Mononuclear cell (primary cell): ENCODE measurements around the gene CEP131. TPM values are rescaled to one million over a fixed set of nuclear protein-coding genes. Genes with fewer than 3 reads are reported as not detected.

Source experiments
- H3K27me3 ChIP-seq: 2 replicates; pipeline ENCODE4 v1.6.0; 2011; ENCODE audit warnings: low read length, control low read depth; ENCODE audit not compliant: insufficient read depth
- H3K4me1 ChIP-seq: 2 replicates; pipeline ENCODE4 v1.5.1; 2011; ENCODE audit warnings: mild to moderate bottlenecking, low read length, control low read depth; ENCODE audit not compliant: insufficient read depth
- H3K4me3 ChIP-seq: 2 replicates; pipeline ENCODE4 v1.5.1; 2011; ENCODE audit warnings: mild to moderate bottlenecking, low read length, moderate library complexity
- H3K9me3 ChIP-seq: 2 replicates; pipeline ENCODE4 v1.5.1; 2011; ENCODE audit warnings: low read depth, mild to moderate bottlenecking, control low read depth, low read length
- total RNA-seq: library from RNA; depleted of rRNA; stranded (reverse); fragments of >200 nt; gene quantifications from one replicate; pipeline ENCODE4 v1.2.3, GENCODE V29; 2012

The CEP131 gene
- total RNA-seq, 1 donor, result 4.8 TPM

DNA sequence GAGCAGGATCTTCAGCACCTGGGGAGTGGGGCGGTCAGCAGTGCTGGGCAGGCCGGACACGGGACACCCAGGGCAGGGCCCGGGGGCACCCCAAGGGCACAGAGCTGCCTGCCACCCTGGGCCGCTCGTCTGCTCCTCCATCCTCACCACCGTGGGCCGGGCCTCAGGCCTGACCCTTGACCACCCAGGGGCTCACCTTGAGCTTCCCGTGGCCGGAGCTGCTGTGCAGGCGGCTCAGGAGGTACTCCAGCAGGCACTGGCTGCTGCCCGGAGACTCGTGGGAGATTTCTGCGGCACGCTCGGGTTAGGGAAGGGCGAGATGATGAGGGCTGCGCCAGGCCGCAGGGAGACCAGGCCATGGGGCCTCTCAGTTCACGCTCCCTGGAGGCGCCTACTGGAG is 14.0 kb upstream of the CEP131 start:
- Histone ChIP-seq H3K4me3 (no peak overlapping the region), H3K27me3 (no peaks in the 10 kb centered on the region), H3K4me1 (peaks cover 34% of the 10 kb centered on the region), H3K9me3 (no peaks in the 10 kb centered on the region)

DNA sequence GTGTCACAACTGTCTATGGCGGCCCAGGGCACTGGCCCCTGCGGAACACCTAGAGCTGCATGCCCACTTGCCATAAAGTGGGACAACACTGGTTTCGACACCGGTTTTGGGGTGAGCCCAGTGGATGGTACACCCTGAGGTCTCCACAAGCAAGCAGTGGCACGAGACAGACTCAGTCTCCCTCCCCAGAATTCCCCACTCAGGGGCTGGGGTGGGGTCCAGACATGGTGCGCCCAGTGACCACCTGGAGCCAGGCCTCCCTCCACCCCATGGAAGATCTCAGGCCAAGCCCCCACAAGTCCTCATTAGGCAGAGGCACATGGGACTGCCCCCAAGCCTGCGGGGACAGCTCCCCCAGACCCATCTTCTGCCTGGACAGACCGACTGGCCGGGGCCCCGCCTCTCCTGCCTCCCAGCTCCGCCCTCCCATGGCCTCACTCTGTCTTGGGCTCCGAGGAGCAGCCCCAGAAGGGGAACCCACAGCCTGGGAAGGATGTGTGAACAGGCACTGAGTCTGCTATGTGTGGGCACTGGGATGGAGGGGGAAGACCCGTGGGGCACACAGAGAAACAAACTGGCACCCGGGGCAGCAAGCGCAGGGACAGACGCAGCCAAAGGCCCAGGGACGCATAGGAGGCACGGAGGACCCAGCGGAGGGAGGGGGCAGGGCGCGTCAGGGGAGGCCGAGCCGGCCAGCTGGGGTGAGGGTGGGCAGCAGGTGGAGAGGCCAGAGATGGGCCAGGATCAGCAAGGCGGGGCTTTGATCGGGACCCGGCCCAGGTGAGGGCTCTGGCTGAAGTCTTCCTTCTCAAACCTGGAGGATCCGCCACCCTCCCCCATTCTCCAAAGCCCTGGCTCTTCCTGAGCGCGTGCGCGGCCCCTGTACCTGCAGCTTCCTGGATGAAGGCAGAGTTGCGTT is 13.3 kb upstream of the CEP131 start:
- Histone ChIP-seq H3K27me3 (no peaks in the 10 kb centered on the region), H3K4me3 (no peak overlapping the region), H3K9me3 (no peaks in the 10 kb centered on the region)

DNA sequence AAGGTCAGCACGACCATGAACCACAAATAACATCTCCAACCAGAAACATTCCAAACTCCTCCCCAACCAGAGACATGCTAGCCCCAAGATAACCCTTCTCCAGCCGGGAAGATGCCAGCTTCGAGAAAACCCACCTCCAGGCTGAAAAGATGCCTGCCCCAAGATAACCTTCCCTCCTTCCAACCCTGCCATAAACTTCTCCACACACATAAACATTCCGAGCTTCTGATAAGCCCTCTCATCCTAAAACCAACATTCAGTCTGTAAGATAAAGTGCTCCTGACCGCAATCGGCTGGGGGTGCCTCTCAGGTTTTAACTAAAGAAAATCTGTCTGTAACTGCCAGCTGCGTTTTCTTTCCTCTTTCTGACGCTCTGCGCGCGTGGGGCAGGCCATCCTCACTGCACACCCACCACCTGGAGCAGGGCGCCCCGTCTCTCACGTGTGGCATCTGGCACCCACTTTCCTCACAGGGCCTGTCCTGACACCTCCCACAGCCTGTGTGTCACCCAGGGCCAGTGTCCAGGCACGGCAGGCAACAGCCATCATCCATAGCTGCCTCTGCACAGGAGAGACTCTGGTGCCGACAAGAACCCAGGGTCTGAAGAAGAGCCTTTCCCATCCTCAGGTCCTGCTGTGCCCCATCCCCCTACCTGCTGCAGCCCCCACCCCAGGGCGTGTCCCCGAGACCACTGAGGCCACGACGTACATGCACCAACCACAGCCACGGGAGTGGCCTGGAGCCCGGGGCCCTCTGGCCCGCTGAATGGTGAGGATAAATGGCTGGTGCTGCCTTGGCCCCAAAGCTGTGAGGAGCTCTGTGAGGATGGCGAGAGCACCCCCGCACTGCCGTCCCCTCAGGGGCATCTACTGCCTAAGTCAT is 12.4 kb upstream of the CEP131 start:
- Histone ChIP-seq H3K4me3 (no peak overlapping the region), H3K4me1 (peaks cover 27% of the 10 kb centered on the region), H3K27me3 (no peaks in the 10 kb centered on the region), H3K9me3 (no peaks in the 10 kb centered on the region)

More for the DNA sequence above, 13.3 kb upstream of the CEP131 start:
- peaks cover 32% of the 10 kb centered on the region for H3K4me1 ChIP-seq

DNA sequence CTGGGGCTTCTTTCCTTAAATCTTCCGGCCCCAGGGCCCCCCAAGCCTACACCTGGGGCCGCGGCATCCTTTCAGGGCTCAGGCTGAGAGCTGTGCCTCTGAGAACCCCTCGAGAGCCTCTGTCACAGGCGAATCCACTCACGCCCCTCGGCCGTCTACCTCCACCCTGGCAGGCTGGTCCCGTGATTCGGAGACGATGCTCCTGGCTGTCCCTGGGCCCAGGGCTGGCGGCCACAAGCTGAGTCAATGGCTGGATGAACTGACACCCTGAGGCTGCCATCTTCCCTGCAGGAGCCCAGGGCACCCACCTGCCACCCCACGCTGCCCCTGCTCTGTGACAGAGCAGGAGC is 11.7 kb upstream of the CEP131 start:
- no peak overlapping the region for H3K4me3 ChIP-seq
- H3K9me3 ChIP-seq, result no peaks in the 10 kb centered on the region
- no peaks in the 10 kb centered on the region for H3K27me3 ChIP-seq
- peaks cover 22% of the 10 kb centered on the region for H3K4me1 ChIP-seq

DNA sequence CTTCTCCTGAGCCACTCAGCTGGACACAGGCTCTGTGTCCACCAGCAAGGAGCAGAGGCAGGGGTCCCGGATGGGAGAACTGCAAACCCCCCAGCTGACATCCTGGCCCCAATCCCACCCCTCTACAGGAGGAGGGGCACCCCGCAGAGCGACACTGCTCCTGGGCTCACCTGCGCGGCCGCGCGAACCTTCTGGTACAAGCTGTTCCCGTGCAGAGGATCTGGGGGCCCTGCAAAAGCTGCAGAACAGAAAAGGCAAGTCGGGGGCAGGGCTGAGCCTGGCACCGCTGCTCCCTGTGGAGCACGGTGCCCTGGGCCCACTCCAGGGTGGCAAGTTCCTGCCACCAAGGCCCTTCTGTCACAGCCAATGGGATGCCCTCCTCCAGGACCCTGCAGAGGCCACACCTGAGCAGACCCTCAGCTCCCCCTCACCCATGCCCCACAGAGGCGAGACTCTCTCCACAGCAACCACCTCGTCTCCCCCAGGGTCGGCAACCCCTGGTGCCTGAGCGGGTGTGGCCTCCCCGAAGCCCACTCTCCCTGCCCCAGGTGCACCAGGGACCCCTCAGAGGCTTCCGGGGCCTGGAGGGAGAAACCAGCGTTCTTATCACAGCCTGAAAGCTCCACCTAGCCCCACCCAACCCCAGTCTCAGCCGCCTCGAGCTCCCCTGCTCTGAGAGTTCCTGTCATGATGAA is 11.2 kb upstream of the CEP131 start:
- H3K4me3 ChIP-seq, result no peak overlapping the region
- peaks cover 26% of the 10 kb centered on the region for H3K4me1 ChIP-seq
- no peaks in the 10 kb centered on the region for H3K27me3 ChIP-seq
- H3K9me3 ChIP-seq, result no peaks in the 10 kb centered on the region

DNA sequence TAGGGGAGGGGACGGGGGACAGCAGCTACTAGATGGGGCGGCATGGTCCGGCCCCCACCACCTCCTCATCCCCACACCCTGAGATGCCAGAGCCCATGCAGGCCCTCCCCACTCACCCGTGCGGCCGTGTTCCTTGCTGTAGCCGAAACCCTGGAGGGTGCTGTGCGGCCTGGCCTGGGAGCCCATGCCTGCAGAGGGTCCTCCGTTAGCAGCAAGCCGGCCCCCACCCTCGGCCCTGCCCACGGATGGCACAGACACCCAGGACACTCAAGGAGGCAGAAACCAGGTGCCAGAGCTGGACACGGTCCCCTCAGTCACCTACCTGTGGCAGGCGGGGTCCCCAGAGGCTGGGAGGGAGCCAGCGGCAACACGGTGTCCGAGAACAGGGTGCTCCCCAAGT is 10.6 kb upstream of the CEP131 start:
- no peaks in the 10 kb centered on the region for H3K27me3 ChIP-seq

DNA sequence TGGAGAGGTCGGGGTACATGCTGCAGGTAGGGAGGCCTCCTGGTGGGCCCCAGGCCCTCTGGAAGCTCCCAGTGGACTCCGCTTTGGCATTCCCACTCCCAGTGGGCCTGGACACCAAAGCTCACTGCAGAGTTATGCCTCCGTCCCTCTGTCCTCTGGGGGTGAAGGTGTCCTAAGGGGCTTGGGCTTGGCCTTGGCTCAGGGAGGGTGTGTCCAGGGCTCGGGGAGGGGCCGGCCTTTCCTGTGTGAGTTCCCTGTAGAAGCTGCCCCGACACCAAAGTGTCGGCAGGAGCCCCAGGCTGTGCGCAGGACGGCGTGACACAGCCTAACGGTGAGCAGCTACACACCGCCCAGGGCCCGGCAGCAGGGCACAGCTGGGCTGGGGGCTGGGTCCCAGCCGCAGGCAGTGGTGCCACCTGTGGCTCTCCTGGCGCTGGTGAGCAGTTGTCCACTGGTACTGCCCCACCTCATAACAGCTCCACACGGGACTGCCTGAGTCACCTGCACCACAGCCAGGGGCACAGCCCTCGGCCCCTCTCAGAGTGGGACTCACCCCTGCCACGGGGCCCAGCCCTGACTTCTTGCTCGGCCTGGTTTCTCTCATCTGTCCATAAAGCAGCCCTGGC is 10.0 kb upstream of the CEP131 start:
- Histone ChIP-seq H3K27me3 (no peaks in the 10 kb centered on the region), H3K4me3 (no peak overlapping the region), H3K9me3 (no peaks in the 10 kb centered on the region), H3K4me1 (peaks cover 31% of the 10 kb centered on the region)

More for the DNA sequence above, 10.6 kb upstream of the CEP131 start:
- Histone ChIP-seq H3K9me3 (no peaks in the 10 kb centered on the region), H3K4me3 (no peak overlapping the region), H3K4me1 (peaks cover 31% of the 10 kb centered on the region)

DNA sequence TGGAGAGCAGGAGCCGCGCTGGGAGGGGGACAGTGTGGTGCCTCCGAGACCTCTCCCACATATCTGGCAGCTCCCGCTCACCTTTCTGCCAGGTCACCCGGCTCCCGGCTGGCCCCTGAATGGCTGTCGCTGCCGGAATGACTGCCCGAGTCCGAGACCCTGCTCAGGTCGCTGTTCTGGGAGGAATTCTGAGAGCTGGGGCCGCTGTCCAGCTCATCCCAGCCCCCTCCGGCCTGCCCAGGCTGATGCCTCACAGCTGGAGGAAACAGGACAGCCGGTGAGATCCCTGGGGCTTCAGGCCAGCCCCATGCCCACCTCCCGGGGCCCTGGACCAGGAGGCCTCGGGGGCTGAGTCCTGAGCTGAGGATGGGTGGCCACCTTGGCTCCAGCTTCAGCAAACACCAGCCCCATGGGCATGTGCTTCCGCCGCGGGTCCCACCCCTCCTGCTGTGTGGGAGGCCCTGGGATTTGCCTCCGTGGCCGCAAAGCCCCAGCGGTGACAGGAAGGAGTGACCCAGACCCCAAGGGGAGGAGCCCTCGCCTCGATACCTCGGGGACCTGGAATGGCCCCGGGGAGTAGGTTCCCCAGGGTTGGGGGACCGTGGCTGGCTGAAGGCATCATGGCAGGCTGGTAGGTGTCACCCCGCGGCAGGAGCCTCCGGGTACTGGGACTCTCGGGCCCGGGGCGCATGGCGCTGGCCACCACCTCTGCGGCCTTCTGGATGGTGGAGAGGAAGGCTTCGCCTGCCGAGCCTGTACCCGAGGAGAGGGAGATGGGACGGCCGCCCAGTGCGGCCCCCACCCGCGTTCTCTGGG is 9.2 kb upstream of the CEP131 start:
- Histone ChIP-seq H3K27me3 (no peaks in the 10 kb centered on the region), H3K4me3 (no peak overlapping the region), H3K4me1 (peaks cover 26% of the 10 kb centered on the region), H3K9me3 (no peaks in the 10 kb centered on the region)

DNA sequence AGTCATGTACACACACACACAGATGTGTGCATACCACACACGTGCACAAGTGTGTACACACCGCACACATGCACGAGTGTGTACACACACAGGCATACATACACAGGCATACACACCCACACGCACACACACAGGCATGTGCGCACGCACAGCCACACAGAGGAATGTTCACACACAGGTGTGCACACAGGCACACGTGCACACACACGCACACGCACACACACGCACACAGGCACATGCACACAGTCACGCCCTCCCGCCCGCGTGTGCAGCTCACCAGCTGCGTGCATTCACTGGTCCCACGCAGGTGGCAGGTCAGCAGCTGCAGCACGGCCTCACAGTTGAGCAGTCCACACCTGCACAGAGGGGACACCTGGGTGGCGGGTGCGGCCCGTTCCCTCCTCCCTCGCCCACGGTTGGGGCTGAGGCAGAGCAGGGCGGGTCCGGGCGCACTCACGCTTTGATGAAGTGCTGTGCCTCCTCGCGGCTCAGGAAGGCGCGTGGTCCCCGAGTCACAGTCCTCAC is 8.4 kb upstream of the CEP131 start:
- Histone ChIP-seq H3K27me3 (no peaks in the 10 kb centered on the region), H3K4me3 (no peak overlapping the region), H3K9me3 (no peaks in the 10 kb centered on the region), H3K4me1 (peaks cover 20% of the 10 kb centered on the region)

DNA sequence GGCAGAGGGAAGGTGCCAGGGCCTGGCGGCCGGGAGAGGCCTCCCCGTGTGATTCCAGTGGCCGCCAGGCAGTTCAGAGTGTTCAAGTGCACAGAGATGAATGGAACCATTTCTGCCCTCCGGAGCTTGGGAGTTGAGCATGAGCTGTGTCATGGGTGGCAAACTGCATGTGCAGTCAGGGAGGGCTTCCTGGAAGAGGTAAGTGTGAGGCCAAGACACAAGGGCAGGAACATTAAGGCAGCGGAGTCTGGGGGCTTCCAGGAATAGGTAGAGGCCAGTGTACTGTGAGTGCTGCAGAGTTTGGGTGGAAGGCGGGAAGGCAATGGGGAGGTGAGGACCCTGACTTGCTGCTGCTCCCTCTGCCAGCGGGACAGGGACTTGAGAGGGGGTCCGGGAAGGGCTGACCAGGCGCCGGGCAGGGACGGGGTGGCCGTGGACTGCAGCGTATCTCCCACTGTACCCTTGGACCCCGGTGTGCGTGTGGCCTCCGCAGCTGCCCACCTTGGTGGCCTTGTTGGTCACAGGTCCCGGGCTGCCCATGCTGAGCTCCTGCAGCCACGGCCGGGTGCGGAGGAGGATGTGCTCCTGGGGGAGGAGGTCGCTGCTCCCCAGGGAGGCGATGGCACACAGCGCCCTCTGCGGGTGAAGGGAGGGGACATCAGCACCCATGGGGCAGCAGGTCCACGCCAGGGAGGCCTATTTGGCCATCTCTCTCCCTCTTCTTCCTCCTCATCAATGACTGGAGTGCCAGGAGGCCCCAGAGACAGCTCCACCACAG is 7.5 kb upstream of the CEP131 start:
- no peaks in the 10 kb centered on the region for H3K27me3 ChIP-seq
- no peaks in the 10 kb centered on the region for H3K9me3 ChIP-seq
- H3K4me3 ChIP-seq, result no peak overlapping the region
- H3K4me1 ChIP-seq, result peaks cover 20% of the 10 kb centered on the region

DNA sequence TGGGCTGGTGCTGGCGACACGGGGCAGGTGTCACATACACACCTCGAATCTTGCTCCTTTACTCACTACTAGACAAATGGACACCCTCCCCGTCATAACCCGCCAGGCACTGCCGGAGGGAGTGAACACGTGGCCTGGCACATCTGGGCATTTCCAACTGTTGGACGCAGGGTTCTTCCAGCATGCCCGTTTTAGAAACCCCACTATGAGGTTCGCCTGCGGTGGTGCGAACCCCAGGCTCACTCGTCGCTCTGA is 6.8 kb upstream of the CEP131 start:
- H3K4me1 ChIP-seq, result peaks cover 20% of the 10 kb centered on the region
- H3K27me3 ChIP-seq, result no peaks in the 10 kb centered on the region
- no peaks in the 10 kb centered on the region for H3K9me3 ChIP-seq
- no peak overlapping the region for H3K4me3 ChIP-seq

DNA sequence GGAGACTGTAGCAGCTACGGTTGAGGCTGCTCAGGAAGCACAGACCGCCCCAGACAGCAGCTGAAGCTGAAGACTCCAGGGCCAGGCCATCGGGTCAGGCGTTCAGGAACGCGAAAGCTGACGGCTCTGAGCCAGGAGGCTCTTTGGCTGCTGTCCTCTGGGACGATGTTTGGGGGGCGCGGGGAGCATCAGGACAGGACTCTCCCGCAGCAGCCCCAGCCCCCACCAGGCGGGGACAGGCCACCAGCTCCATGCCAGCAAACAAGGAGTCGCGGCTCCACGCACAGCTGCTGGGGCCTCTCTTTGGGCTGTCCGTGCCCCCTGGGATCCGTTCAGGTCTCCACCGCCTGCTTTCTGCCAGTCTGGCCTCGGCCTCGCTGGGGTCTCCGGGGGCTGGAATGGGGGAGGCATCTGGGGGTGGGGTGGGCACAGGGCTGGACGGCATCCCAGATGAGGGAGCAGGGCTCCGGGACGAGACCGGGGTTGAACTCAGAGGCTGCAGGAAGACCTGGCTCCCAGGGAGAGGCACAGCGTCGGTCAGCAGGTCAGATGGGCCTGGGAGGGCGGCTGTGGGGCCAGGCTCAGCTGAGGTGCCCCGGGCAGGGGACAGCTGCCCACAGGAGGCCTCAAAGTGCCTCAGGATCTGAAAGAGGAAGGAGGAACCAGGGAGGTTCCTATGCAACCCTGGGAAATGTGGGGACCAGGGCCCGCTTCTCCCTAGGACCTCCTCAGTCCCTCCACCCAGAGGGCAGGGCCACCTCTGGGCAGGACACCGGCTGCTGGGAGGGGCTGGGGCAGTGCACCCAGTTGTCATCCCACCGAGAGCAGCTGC is 6.3 kb upstream of the CEP131 start:
- no peak overlapping the region for H3K4me3 ChIP-seq
- H3K4me1 ChIP-seq, result peaks cover 21% of the 10 kb centered on the region
- H3K27me3 ChIP-seq, result no peaks in the 10 kb centered on the region
- no peaks in the 10 kb centered on the region for H3K9me3 ChIP-seq

DNA sequence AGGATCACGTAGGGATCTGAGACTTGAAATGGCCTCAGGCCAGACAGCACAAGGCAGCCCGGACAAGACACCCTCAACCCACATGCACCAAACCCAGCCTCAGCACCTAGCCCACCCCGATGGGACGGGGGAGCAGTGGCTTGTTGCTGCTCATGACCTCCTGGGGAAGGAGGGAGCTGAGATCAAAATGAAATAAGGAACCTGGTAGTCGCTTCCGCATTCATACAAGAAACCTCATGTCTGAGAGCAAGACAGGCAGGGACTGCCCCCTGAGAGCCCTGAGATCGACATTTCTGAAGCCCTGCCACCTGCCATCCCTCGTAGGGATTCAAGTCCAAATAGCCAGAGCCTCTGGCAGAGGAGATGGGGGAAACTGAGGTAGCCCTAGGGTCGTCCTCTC is 5.7 kb upstream of the CEP131 start:
- Histone ChIP-seq H3K27me3 (no peaks in the 10 kb centered on the region), H3K4me3 (no peak overlapping the region), H3K9me3 (no peaks in the 10 kb centered on the region), H3K4me1 (peaks cover 28% of the 10 kb centered on the region)
